ENCODE data around the gene CENPE.

CENPE gene

DNA sequence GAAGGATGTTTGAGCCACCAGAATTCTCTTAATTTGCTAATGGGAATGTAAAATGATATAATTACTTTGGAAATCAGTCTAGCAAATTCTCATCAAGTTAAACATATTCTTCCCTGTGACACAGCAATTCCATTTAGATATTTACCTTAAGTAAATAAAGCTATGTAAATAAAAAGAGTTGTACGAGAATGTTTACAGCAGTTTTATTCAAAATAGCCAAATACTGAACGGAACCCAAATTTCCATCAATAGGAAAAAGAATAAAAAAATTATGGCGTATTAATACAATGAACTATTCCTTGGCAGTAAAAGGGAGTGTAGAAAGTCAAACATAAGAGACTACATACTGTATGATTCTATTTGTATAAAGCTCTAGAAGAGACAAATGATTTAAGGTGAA lies 45.8 kb downstream of the CENPE start:
- no peak for TF ChIP-seq TEAD4 (IDR thresholded peaks at IDR 0.05)
- no peak for TF ChIP-seq RAD21 (IDR thresholded peaks at IDR 0.05; ENCODE audit: low read depth)
- no peak for TF ChIP-seq EGR1 (IDR thresholded peaks at IDR 0.05)
- TF ChIP-seq EP300 (IDR thresholded peaks at IDR 0.05; ENCODE audit: borderline replicate concordance), result no peak
- TF ChIP-seq, protein P1, sequence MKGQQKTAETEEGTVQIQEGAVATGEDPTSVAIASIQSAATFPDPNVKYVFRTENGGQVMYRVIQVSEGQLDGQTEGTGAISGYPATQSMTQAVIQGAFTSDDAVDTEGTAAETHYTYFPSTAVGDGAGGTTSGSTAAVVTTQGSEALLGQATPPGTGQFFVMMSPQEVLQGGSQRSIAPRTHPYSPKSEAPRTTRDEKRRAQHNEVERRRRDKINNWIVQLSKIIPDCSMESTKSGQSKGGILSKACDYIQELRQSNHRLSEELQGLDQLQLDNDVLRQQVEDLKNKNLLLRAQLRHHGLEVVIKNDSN (IDR thresholded peaks at IDR 0.05), result no peak
- TF ChIP-seq NFIC (IDR thresholded peaks at IDR 0.05), result no peak
- TF ChIP-seq TCF12 (IDR thresholded peaks at IDR 0.05; ENCODE audit: low read depth), result no peak
- no peak for TF ChIP-seq CREB1 (IDR thresholded peaks at IDR 0.05; ENCODE audit: low read depth)
- TF ChIP-seq, protein P2, sequence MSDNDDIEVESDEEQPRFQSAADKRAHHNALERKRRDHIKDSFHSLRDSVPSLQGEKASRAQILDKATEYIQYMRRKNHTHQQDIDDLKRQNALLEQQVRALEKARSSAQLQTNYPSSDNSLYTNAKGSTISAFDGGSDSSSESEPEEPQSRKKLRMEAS (IDR thresholded peaks at IDR 0.05), result no peak
- no peak for TF ChIP-seq FOXM1 (IDR thresholded peaks at IDR 0.05; ENCODE audit: borderline replicate concordance, low read depth)
- no peak for TF ChIP-seq YY1 (IDR thresholded peaks at IDR 0.05; ENCODE audit: low read depth)
- TF ChIP-seq CEBPB (IDR thresholded peaks at IDR 0.05), result no peak
- no peak for TF ChIP-seq ZBTB7A (IDR thresholded peaks at IDR 0.05; ENCODE audit: low read depth)
- TF ChIP-seq TAF1 (IDR thresholded peaks at IDR 0.05; ENCODE audit: low read depth), result no peak
- TF ChIP-seq, protein P3, sequence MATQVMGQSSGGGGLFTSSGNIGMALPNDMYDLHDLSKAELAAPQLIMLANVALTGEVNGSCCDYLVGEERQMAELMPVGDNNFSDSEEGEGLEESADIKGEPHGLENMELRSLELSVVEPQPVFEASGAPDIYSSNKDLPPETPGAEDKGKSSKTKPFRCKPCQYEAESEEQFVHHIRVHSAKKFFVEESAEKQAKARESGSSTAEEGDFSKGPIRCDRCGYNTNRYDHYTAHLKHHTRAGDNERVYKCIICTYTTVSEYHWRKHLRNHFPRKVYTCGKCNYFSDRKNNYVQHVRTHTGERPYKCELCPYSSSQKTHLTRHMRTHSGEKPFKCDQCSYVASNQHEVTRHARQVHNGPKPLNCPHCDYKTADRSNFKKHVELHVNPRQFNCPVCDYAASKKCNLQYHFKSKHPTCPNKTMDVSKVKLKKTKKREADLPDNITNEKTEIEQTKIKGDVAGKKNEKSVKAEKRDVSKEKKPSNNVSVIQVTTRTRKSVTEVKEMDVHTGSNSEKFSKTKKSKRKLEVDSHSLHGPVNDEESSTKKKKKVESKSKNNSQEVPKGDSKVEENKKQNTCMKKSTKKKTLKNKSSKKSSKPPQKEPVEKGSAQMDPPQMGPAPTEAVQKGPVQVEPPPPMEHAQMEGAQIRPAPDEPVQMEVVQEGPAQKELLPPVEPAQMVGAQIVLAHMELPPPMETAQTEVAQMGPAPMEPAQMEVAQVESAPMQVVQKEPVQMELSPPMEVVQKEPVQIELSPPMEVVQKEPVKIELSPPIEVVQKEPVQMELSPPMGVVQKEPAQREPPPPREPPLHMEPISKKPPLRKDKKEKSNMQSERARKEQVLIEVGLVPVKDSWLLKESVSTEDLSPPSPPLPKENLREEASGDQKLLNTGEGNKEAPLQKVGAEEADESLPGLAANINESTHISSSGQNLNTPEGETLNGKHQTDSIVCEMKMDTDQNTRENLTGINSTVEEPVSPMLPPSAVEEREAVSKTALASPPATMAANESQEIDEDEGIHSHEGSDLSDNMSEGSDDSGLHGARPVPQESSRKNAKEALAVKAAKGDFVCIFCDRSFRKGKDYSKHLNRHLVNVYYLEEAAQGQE (IDR thresholded peaks at IDR 0.05; ENCODE audit: low read depth), result no peak

DNA sequence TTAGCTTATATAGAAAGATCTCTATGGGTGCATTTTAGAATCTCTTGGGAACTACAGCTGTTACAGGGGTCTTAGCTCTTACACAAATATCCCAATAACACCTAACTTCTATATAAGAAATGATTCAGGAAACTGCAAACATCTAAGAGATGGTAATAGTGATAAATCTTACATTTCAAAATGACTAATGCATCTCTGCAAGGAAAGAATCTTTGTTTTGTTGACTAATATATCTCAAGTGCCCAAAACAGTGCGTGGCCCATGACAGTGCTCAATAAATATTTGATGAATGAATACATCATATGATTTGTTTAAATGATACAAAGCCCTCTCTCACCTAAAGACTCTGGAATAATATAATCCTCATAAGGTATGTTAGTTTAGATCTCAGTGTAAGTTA lies 47.5 kb downstream of the CENPE start:
- TF ChIP-seq EP300 (IDR thresholded peaks at IDR 0.05; ENCODE audit: borderline replicate concordance), result no peak
- no peak for TF ChIP-seq RAD21 (IDR thresholded peaks at IDR 0.05; ENCODE audit: low read depth)
- no peak for TF ChIP-seq CREB1 (IDR thresholded peaks at IDR 0.05; ENCODE audit: low read depth)
- TF ChIP-seq, protein P2 (IDR thresholded peaks at IDR 0.05), result no peak
- no peak for TF ChIP-seq TCF12 (IDR thresholded peaks at IDR 0.05; ENCODE audit: low read depth)
- TF ChIP-seq, protein P1 (IDR thresholded peaks at IDR 0.05), result no peak
- TF ChIP-seq FOXM1 (IDR thresholded peaks at IDR 0.05; ENCODE audit: borderline replicate concordance, low read depth), result no peak
- TF ChIP-seq EGR1 (IDR thresholded peaks at IDR 0.05), result no peak
- no peak for TF ChIP-seq TAF1 (IDR thresholded peaks at IDR 0.05; ENCODE audit: low read depth)
- TF ChIP-seq YY1 (IDR thresholded peaks at IDR 0.05; ENCODE audit: low read depth), result no peak
- no peak for TF ChIP-seq TEAD4 (IDR thresholded peaks at IDR 0.05)
- TF ChIP-seq CEBPB (IDR thresholded peaks at IDR 0.05), result no peak
- TF ChIP-seq NFIC (IDR thresholded peaks at IDR 0.05), result no peak

DNA sequence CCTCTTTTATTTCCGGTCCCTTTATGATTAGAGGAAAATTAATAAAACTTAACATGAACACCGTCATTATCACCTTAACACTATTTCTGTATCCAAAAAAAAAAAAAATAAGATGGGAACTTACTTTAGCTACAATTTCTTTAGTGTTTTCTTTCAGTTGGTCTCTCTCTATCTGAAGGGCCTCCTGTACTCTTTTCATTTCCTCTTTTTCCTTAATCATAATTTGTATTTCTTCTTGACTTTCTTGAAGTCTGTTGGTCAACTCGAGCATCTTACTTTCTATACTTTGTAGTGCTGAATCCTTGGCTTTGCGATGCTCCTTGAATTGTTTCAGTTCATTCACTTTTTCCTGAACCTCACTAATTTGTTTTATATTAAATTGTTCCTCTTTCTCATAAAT lies 53.2 kb downstream of the CENPE start:
- no peak for TF ChIP-seq EGR1 (IDR thresholded peaks at IDR 0.05)
- no peak for TF ChIP-seq EP300 (IDR thresholded peaks at IDR 0.05; ENCODE audit: borderline replicate concordance)
- no peak for TF ChIP-seq FOXM1 (IDR thresholded peaks at IDR 0.05; ENCODE audit: borderline replicate concordance, low read depth)
- TF ChIP-seq TCF12 (IDR thresholded peaks at IDR 0.05; ENCODE audit: low read depth), result no peak
- no peak for TF ChIP-seq TEAD4 (IDR thresholded peaks at IDR 0.05)
- no peak for TF ChIP-seq CREB1 (IDR thresholded peaks at IDR 0.05; ENCODE audit: low read depth)
- TF ChIP-seq RAD21 (IDR thresholded peaks at IDR 0.05; ENCODE audit: low read depth), result no peak
- TF ChIP-seq ZBTB7A (IDR thresholded peaks at IDR 0.05; ENCODE audit: low read depth), result no peak
- TF ChIP-seq NFIC (IDR thresholded peaks at IDR 0.05), result no peak
- TF ChIP-seq, protein P3 (IDR thresholded peaks at IDR 0.05; ENCODE audit: low read depth), result no peak
- TF ChIP-seq, protein P1 (IDR thresholded peaks at IDR 0.05), result no peak
- TF ChIP-seq YY1 (IDR thresholded peaks at IDR 0.05; ENCODE audit: low read depth), result no peak
- TF ChIP-seq, protein P2 (IDR thresholded peaks at IDR 0.05), result no peak

DNA sequence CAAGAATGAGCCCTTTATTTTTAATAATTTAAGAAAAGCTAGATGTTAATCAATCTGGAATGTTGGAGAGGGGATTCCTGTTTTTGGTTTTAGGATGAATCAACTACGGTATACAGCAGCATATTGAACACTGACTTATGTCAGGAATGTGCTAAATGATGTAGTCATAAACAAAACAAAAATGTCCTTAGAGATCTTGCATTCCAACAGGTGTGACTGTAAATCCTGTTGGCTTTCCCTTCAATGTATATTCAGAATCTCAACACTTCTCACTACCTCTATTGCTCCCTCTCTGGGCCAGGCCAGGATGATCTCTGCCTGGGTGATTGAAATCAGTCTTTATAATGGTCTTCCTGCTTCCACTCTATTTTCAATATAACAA lies 60.7 kb downstream of the CENPE start:
- no peak for TF ChIP-seq EGR1 (IDR thresholded peaks at IDR 0.05)
- TF ChIP-seq, protein P3 (IDR thresholded peaks at IDR 0.05; ENCODE audit: low read depth), result no peak
- no peak for TF ChIP-seq TAF1 (IDR thresholded peaks at IDR 0.05; ENCODE audit: low read depth)
- TF ChIP-seq YY1 (IDR thresholded peaks at IDR 0.05; ENCODE audit: low read depth), result no peak
- no peak for TF ChIP-seq RAD21 (IDR thresholded peaks at IDR 0.05; ENCODE audit: low read depth)
- TF ChIP-seq, protein P2 (IDR thresholded peaks at IDR 0.05), result no peak
- TF ChIP-seq ZBTB7A (IDR thresholded peaks at IDR 0.05; ENCODE audit: low read depth), result no peak
- no peak for TF ChIP-seq CEBPB (IDR thresholded peaks at IDR 0.05)
- TF ChIP-seq TCF12 (IDR thresholded peaks at IDR 0.05; ENCODE audit: low read depth), result no peak
- no peak for TF ChIP-seq CREB1 (IDR thresholded peaks at IDR 0.05; ENCODE audit: low read depth)
- TF ChIP-seq FOXM1 (IDR thresholded peaks at IDR 0.05; ENCODE audit: borderline replicate concordance, low read depth), result no peak
- no peak for TF ChIP-seq EP300 (IDR thresholded peaks at IDR 0.05; ENCODE audit: borderline replicate concordance)
- no peak for TF ChIP-seq TEAD4 (IDR thresholded peaks at IDR 0.05)
- TF ChIP-seq NFIC (IDR thresholded peaks at IDR 0.05), result no peak
- TF ChIP-seq, protein P1 (IDR thresholded peaks at IDR 0.05), result no peak
